Thyroid gland (tissue), 4 donors: ENCODE measurements around the gene SPACA5. TPM values are rescaled to one million over a fixed set of nuclear protein-coding genes. Genes with fewer than 3 reads are reported as not detected.

ENCODE experiments used
- DNase-seq, 2 donors: peaks; one replicate each; pipeline ENCODE4 v3.0.0-alpha.2; 2019
- H3K27ac ChIP-seq, 3 donors: fragments of 200-600 bp; sonication (generic); 1 replicate in 2 of 3; 2 replicates in 1 of 3; pipeline ENCODE4 v1.5.1; 2016 to 2019; ENCODE audit warnings: mild to moderate bottlenecking in 1 of 3, moderate library complexity in 1 of 3
- H3K27me3 ChIP-seq: fragments of 200-600 bp; sonication (generic); one replicate; pipeline ENCODE4 v1.5.1; 2019
- H3K36me3 ChIP-seq, 2 donors: fragments of 200-600 bp; sonication (generic); one replicate each; pipeline ENCODE4 v1.5.1; 2016 to 2019
- H3K4me1 ChIP-seq, 2 donors: fragments of 200-600 bp; sonication (generic); one replicate each; pipeline ENCODE4 v1.5.1; 2017 to 2019
- H3K4me3 ChIP-seq, 3 donors: fragments of 200-600 bp; sonication (generic); replicated peaks in 1 of 3; 1 replicate in 2 of 3; 2 replicates in 1 of 3; pipeline ENCODE4 v1.5.1; 2016; ENCODE audit warnings: mild to moderate bottlenecking in 1 of 3
- H3K9me3 ChIP-seq: fragments of 200-600 bp; sonication (generic); one replicate; pipeline ENCODE4 v1.5.1; 2017
- POLR2A ChIP-seq, 2 donors: fragments of 450-650 bp; IDR thresholded peaks; one replicate each; pipeline ENCODE4 v1.6.1; 2017; ENCODE audit warnings: antibody characterized with exemption in 2 of 2, mild to moderate bottlenecking in 2 of 2, moderate library complexity in 1 of 2
- WGBS, 2 donors: methylation state at CpG; one replicate each; pipeline ENCODE4 v1.1.5; 2017; 5-methylcytosine and 5-hydroxymethylcytosine counted together
- intact Hi-C: fragments of 100-400 bp; cut with DNase I; formaldehyde crosslinking; loops from one replicate; pipeline ENCODE4 v1.15.1; 2023
- total RNA-seq, 4 donors: library from RNA; depleted of rRNA; stranded (reverse); fragments of >200 nt; gene quantifications; one replicate each; pipeline ENCODE4 v1.2.3, GENCODE V29; 2016
- TF ChIP-seq, protein P1 (sequence below), 6 experiments: fragments of 200-600 bp in 3 of 6; fragments of 450-650 bp in 3 of 6; sonication (generic) in 3 of 6; IDR thresholded peaks; one replicate each; pipeline ENCODE4 v1.5.1; 2016 to 2019; ENCODE audit warnings: antibody characterized with exemption in 6 of 6, mild to moderate bottlenecking in 2 of 6, inconsistent platforms in 1 of 6, moderate library complexity in 1 of 6

Gene SPACA5
- total RNA-seq, 4 donors from 2014 or later, result not detected

DNA sequence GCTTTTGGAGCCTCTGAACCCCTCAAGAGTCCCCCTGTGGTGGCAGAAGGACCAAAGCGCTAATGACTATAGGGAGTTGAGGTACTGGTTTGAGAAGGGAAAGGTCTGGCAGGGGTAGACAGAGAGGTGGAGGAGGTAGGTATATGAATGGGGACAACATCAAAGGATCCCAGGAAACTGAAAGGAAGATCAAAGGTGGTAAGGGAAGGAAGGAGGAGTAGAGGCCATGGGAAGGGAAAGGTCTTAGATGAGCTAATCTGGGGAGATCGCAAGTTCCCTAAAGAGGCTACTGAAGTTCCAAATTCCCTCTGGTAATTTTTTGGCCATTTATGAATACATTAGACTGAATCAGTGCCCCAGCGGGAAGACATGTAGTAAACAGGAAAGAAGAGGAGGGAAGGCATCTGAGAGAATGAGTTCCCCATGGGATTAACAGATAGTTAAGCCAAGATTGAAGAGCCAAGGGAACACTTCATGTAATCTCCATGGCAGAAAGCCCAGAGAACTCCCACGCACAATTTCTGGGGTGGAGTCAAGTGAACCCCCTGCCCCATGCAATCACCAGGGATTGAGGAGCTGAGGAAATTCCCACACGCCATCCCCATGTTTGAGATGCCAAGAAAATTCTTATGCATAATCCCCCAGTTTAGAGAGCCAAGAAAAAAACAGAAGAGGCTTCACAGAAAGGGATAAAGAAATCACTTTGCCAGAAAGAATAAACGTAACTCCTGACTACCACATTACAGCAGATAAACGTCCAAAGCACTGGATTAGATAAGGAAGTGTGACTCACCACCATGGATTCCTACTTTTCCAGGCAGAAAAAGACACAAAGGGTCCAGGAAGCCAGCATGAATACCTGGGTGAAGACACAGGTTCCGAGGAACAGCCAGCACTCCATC, 38.9 kb downstream of the SPACA5 start:
- intact Hi-C loops, result no loop called here
- WGBS, 2 donors, result 54 to 71% methylated on average over 7 to 8 of the region's 8 CpGs
- no peak for DNase-seq
- TF ChIP-seq, protein P1, sequence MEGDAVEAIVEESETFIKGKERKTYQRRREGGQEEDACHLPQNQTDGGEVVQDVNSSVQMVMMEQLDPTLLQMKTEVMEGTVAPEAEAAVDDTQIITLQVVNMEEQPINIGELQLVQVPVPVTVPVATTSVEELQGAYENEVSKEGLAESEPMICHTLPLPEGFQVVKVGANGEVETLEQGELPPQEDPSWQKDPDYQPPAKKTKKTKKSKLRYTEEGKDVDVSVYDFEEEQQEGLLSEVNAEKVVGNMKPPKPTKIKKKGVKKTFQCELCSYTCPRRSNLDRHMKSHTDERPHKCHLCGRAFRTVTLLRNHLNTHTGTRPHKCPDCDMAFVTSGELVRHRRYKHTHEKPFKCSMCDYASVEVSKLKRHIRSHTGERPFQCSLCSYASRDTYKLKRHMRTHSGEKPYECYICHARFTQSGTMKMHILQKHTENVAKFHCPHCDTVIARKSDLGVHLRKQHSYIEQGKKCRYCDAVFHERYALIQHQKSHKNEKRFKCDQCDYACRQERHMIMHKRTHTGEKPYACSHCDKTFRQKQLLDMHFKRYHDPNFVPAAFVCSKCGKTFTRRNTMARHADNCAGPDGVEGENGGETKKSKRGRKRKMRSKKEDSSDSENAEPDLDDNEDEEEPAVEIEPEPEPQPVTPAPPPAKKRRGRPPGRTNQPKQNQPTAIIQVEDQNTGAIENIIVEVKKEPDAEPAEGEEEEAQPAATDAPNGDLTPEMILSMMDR (IDR thresholded peaks at IDR 0.05), result no peak
- TF ChIP-seq POLR2A (IDR thresholded peaks at IDR 0.05), result no peak
- Histone ChIP-seq H3K27me3 (no peaks in the 10 kb centered on the region), H3K36me3 (no peaks in the 10 kb centered on the region), H3K27ac (peak overlapping the region in 1 of 3 donors; percentile 43), H3K4me3 (no peak overlapping the region), H3K9me3 (no peaks in the 10 kb centered on the region), H3K4me1 (no peaks in the 10 kb centered on the region)

DNA sequence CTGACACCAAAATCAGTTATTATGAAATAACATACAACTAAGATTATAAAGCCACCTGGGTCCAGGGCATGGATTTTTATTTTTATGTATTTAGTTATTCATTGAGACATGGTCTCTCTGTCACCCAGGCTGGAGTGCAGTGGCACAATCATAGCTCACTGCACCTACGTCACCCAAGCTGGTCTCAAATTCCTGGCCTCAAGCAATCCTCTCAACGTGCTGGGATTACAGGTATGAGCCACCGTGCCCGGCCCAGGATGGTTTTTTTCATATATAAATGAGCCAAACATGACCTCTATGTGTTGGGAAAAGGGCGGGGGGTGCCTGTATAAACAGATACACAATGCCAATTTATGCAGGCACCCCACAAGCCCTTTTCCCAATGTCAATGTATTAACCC, 40.1 kb downstream of the SPACA5 start:
- TF ChIP-seq POLR2A (IDR thresholded peaks at IDR 0.05), result no peak
- TF ChIP-seq, protein P1 (IDR thresholded peaks at IDR 0.05), result no peak
- H3K4me1 ChIP-seq, result no peaks in the 10 kb centered on the region
- H3K4me3 ChIP-seq, result no peak overlapping the region
- WGBS, 2 donors, result 95 to 98% methylated on average over 5 of the region's 5 CpGs
- H3K36me3 ChIP-seq, result no peaks in the 10 kb centered on the region
- no peaks in the 10 kb centered on the region for H3K9me3 ChIP-seq
- intact Hi-C loops, result no loop called here
- H3K27ac ChIP-seq, result no peak overlapping the region
- H3K27me3 ChIP-seq, result no peaks in the 10 kb centered on the region
- DNase-seq, result no peak

DNA sequence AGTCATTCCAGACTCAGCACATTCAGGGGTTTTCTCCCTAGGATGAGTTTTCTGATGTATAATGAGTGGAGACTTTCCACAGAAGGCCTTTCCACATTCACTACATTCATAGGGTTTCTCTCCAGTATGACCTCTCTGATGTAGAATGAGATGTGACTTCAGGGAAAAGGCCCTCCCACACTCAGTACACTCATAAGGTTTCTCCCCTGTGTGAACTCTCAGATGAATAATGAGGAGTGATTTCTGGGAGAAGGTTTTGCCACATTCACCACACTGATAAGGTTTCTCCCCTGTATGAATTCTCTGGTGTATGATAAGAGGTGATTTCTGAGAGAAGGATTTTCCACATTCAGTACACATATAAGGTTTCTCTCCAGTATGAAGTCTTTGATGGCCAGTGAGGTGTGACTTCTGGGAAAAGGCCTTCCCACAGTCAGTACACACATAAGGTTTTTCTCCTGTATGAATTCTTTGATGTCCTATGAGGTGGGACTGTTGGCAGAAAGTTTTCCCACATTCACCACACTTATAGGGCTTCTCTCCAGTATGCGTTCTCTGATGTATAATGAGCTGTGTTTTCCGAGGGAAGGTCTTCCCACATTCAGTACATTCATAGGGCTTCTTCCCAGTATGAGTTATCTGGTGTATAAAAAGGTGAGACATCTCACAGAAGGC, 52.0 kb downstream of the SPACA5 start:
- intact Hi-C loops, result no loop called here
- peaks cover 0 to 13% of the 10 kb centered on the region in 2 donors for H3K36me3 ChIP-seq
- WGBS, 2 donors, result 91 to 94% methylated on average over 2 of the region's 2 CpGs

DNA sequence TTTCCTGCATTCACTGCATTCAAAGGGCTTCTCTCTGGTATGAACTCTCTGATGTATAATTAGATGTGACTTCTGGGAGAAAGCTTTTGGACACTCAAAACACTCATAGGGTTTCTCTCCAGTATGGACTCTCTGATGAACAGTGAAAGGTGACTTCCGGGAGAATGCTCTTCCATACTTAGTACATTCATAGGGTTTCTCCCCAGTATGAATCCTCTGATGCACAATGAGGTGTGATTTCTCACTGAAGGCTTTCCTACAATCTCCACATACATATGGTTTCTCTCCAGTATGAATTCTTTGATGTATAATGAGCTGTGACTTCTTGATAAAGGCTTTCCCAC, 52.5 kb downstream of the SPACA5 start:
- Histone ChIP-seq H3K4me3 (no peak overlapping the region), H3K27ac (no peak overlapping the region), H3K9me3 (no peaks in the 10 kb centered on the region), H3K27me3 (no peaks in the 10 kb centered on the region), H3K36me3 (peaks cover 0 to 13% of the 10 kb centered on the region in 2 donors), H3K4me1 (no peaks in the 10 kb centered on the region)
- intact Hi-C loops, result no loop called here
- WGBS, 2 donors, result 100% methylated on average over 1 of the region's 1 CpG
- TF ChIP-seq, protein P1 (IDR thresholded peaks at IDR 0.05), result no peak
- TF ChIP-seq POLR2A (IDR thresholded peaks at IDR 0.05), result no peak
- no peak for DNase-seq

More for the DNA sequence above, 52.0 kb downstream of the SPACA5 start:
- no peaks in the 10 kb centered on the region for H3K9me3 ChIP-seq
- no peaks in the 10 kb centered on the region for H3K4me1 ChIP-seq
- DNase-seq, result no peak
- H3K27me3 ChIP-seq, result no peaks in the 10 kb centered on the region
- TF ChIP-seq, protein P1 (IDR thresholded peaks at IDR 0.05), result no peak
- no peak for TF ChIP-seq POLR2A (IDR thresholded peaks at IDR 0.05)
- H3K27ac ChIP-seq, result no peak overlapping the region
- no peak overlapping the region for H3K4me3 ChIP-seq

Other genes starting within 250 kb of the SPACA5 start
- gene ZNF81, start 170.1 kb upstream of the SPACA5 start, total RNA-seq, result 10 to 100 TPM in 3 of 4 donors, 1 to 10 TPM in 1; 7.1 to 17.8 (median 12.2) TPM
- gene ZNF182, start 3.0 kb upstream of the SPACA5 start, total RNA-seq, result 10 to 100 TPM in 2 of 4 donors, 1 to 10 TPM in 2; 6.3 to 13.8 (median 10.0) TPM
- 1 to 10 TPM; 2.6 to 6.4 (median 6.0) TPM for gene ZNF630, start 64.7 kb downstream of the SPACA5 start, total RNA-seq
- not detected for gene SPACA5B, start 123.6 kb downstream of the SPACA5 start, total RNA-seq
- not detected for gene SSX5, start 189.8 kb downstream of the SPACA5 start, total RNA-seq
- under 1 TPM in 1 of 4 donors, not detected in 3; 0.54 TPM for gene SSX1, start 248.4 kb downstream of the SPACA5 start, total RNA-seq